ENCODE results near the gene RHOF. TPM values are rescaled to one million over a fixed set of nuclear protein-coding genes. Genes with fewer than 3 reads are reported as not detected.

Gene RHOF
- total RNA-seq, 2 experiments from 2014 or later: 23.5 to 53.7 TPM

DNA sequence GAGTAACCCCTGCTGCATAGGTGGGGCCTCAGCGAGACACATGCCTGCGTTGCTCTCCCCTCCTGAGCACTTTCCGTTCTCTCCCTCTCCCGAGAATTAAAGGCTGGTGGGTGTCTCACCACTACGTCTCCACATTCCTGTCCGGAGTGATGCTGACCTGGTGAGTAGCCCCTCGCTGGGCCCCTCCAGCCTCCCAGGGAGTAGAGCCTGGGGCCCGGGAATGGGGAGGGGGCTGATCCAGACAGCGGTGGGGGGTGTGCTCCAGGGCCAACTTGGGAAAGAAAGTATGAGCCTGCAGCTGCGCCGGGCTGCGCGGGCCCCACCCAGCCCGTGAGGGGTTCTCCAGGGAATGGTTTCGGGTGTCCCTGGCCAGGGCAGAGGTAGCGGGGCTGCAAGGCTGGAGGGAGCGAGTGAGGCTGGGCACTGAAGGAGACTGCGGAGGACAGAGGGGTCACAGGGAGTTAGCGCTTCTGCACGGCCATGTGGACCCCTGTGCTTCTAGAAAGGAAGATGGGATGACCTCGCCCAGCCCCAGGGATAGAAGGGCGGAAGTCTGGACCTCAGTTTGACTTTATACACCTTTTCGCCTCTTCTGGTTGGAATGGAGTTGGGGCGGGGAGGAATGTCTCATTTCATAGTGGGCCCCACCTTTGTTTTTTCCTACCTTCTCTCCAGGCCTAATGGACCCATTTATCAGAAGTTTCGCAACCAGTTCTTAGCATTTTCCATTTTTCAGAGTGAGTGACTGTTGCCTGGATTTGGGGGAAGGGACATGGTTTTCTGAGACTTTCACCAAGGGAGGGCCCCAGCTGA, 22.5 kb downstream of the RHOF start:
- intact Hi-C loops (cut with micrococcal nuclease; ENCODE audit: unreplicated experiment): no loop called here
- no peak overlapping the region for H3K27ac ChIP-seq (ENCODE audit: low read depth, low read length, poor library complexity, severe bottlenecking)
- no peak for DNase-seq (ENCODE audit: low spot score)
- H3K9me2 ChIP-seq (ENCODE audit: insufficient read depth, low read length): no peaks in the 10 kb centered on the region
- H4K20me1 ChIP-seq (ENCODE audit: insufficient read depth, low read length): no peaks in the 10 kb centered on the region
- TF ChIP-seq, protein P1, sequence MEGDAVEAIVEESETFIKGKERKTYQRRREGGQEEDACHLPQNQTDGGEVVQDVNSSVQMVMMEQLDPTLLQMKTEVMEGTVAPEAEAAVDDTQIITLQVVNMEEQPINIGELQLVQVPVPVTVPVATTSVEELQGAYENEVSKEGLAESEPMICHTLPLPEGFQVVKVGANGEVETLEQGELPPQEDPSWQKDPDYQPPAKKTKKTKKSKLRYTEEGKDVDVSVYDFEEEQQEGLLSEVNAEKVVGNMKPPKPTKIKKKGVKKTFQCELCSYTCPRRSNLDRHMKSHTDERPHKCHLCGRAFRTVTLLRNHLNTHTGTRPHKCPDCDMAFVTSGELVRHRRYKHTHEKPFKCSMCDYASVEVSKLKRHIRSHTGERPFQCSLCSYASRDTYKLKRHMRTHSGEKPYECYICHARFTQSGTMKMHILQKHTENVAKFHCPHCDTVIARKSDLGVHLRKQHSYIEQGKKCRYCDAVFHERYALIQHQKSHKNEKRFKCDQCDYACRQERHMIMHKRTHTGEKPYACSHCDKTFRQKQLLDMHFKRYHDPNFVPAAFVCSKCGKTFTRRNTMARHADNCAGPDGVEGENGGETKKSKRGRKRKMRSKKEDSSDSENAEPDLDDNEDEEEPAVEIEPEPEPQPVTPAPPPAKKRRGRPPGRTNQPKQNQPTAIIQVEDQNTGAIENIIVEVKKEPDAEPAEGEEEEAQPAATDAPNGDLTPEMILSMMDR (conservative IDR thresholded peaks at IDR 0.05; ENCODE audit: low read length): no peak
- no peak for TF ChIP-seq EZH2phosphoT487 (IDR thresholded peaks at IDR 0.05; ENCODE audit: borderline replicate concordance, low read depth, low read length)
- H3K36me3 ChIP-seq (ENCODE audit: insufficient read depth, low read length): peaks cover under 1% of the 10 kb centered on the region; the same call in 1 of the 2 replicates
- H2AFZ ChIP-seq (ENCODE audit: low read length): no peak overlapping the region
- CTCF ChIA-PET (ENCODE audit: unreplicated experiment): no interaction called here
- H3K9me3 ChIP-seq (ENCODE audit: low read length): no peaks in the 10 kb centered on the region
- no peak overlapping the region for H3K4me3 ChIP-seq (ENCODE audit: low read depth, low read length, poor library complexity, severe bottlenecking)
- H3K79me2 ChIP-seq (ENCODE audit: insufficient read depth, low read depth, low read length): no peaks in the 10 kb centered on the region
- no peak overlapping the region for H3K4me2 ChIP-seq (ENCODE audit: low read length)
- POLR2A ChIA-PET: no interaction called here
- peaks cover 9% of the 10 kb centered on the region for H3K4me1 ChIP-seq (ENCODE audit: insufficient read depth, low read length, poor library complexity, severe bottlenecking)
- BruUV-seq (replicated peaks): no TSS peak

DNA sequence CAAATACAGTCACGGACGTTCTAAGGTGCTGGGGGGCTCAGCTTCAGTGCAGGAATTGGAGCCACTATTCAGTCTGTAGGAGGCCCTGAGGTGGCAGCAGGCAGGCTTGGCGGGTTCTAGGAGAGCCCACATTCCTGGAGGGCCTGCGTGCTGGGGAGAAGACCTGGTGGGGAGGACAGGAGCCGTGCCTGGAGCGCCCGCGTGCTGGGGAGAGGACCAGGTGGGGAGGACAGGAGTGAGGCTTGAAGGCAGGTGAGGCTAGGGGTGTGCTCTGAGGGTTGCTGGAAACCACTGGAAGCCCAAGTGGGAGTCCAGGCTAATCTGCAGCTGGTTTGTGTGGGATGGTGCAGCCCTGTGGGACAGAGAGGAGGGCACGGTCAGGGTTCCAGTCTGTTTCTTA, 23.1 kb downstream of the RHOF start:
- BruUV-seq (replicated peaks): no TSS peak
- H3K79me2 ChIP-seq (ENCODE audit: insufficient read depth, low read depth, low read length): no peaks in the 10 kb centered on the region
- H3K27ac ChIP-seq (ENCODE audit: low read depth, low read length, poor library complexity, severe bottlenecking): no peak overlapping the region

More for the DNA sequence above, 23.1 kb downstream of the RHOF start:
- no peak for DNase-seq (ENCODE audit: low spot score)
- Histone ChIP-seq H3K9me2 (ENCODE audit: insufficient read depth, low read length) (no peaks in the 10 kb centered on the region), H3K4me2 (ENCODE audit: low read length) (no peak overlapping the region), H4K20me1 (ENCODE audit: insufficient read depth, low read length) (no peaks in the 10 kb centered on the region), H3K4me3 (ENCODE audit: low read depth, low read length, poor library complexity, severe bottlenecking) (no peak overlapping the region), H2AFZ (ENCODE audit: low read length) (no peak overlapping the region), H3K9me3 (ENCODE audit: low read length) (no peaks in the 10 kb centered on the region), H3K4me1 (ENCODE audit: insufficient read depth, low read length, poor library complexity, severe bottlenecking) (peaks cover 8% of the 10 kb centered on the region), H3K36me3 (ENCODE audit: insufficient read depth, low read length) (no peaks in the 10 kb centered on the region)
- POLR2A ChIA-PET: no interaction called here
- TF ChIP-seq, protein P1 (conservative IDR thresholded peaks at IDR 0.05; ENCODE audit: low read length): no peak
- TF ChIP-seq EZH2phosphoT487 (IDR thresholded peaks at IDR 0.05; ENCODE audit: borderline replicate concordance, low read depth, low read length): no peak
- intact Hi-C loops (cut with micrococcal nuclease; ENCODE audit: unreplicated experiment): no loop called here
- CTCF ChIA-PET (ENCODE audit: unreplicated experiment): no interaction called here
